A549 (cell line): ENCODE results near the gene EPS8L1. TPM values are rescaled to one million over a fixed set of nuclear protein-coding genes. Genes with fewer than 3 reads are reported as not detected.

Experiments
- ATAC-seq, 2 experiments: fragments of 200-7000 bp in 1 of 2; fragments of >200 bp in 1 of 2; cut with Nextera tagmentation in 1 of 2; cut with Tn5 transposase in 1 of 2; 3 replicates each; pipeline versions ENCODE4 v1.8.0 to v1.9.1; 2018 to 2020; ENCODE audit warnings: mild to moderate bottlenecking in 1 of 2, moderate library complexity in 1 of 2
- CTCF ChIA-PET: fragments of 300-600 bp; sonication (Branson Sonifier 250); formaldehyde crosslinking; extraction: SDS; loops from one replicate; lab custom pipeline; 2021; ENCODE audit warnings: antibody characterized with exemption, inconsistent platforms; lab: Yijun Ruan, JAX
- POLR2A ChIA-PET: fragments of 350-600 bp; formaldehyde crosslinking; extraction: SDS; loops from one replicate; lab custom pipeline; 2021; ENCODE audit warnings: antibody characterized with exemption, inconsistent platforms; lab: Yijun Ruan, JAX
- DNase-seq, 2 experiments: peaks; one replicate each; pipeline versions ENCODE4 v3.0.0 to v3.0.0-alpha.2; 2011 to 2016; ENCODE audit warnings: low read depth in 1 of 2, low spot score in 1 of 2
- FAIRE-seq: peaks from 2 replicates; lab custom pipeline; 2011; peaks lifted over from hg19 to GRCh38; lab: Jason Lieb, UNC
- H3K27ac ChIP-seq, 2 experiments: fragments of >200 bp; sonication (Bioruptor Twin); formaldehyde crosslinking; 3 replicates each; pipeline ENCODE4 v1.5.1; 2016 to 2017
- H3K4me1 ChIP-seq: fragments of >200 bp; sonication (Bioruptor Twin); formaldehyde crosslinking; 3 replicates; pipeline ENCODE4 v1.6.1; 2016
- H3K4me2 ChIP-seq: fragments of >200 bp; sonication (Bioruptor Twin); formaldehyde crosslinking; 3 replicates; pipeline ENCODE4 v1.6.1; 2016
- H3K4me3 ChIP-seq: fragments of >200 bp; sonication (Bioruptor Twin); formaldehyde crosslinking; 3 replicates; pipeline ENCODE4 v1.5.1; 2016
- H3K9me3 ChIP-seq: fragments of >200 bp; sonication (Bioruptor Twin); formaldehyde crosslinking; 3 replicates; pipeline ENCODE4 v1.6.1; 2016
- CEBPB ChIP-seq, 2 experiments: fragments of >200 bp in 1 of 2; sonication (Bioruptor Twin) in 1 of 2; formaldehyde crosslinking in 1 of 2; IDR thresholded peaks; 2 replicates each; pipeline ENCODE4 v1.6.1; 2012 to 2016
- CHD2 ChIP-seq: fragments of 150-350 bp; IDR thresholded peaks from 2 replicates; pipeline ENCODE4 v1.6.1; 2014; ENCODE audit warnings: low read length; ENCODE audit not compliant: partially characterized antibody
- CHD4 ChIP-seq: fragments of 200-600 bp; sonication (generic); IDR thresholded peaks from 2 replicates; pipeline ENCODE4 v1.6.1; 2016; ENCODE audit warnings: antibody characterized with exemption, mild to moderate bottlenecking, borderline replicate concordance
- CTCF ChIP-seq: fragments of >200 bp; sonication (Bioruptor Twin); formaldehyde crosslinking; IDR thresholded peaks from 3 replicates; pipeline ENCODE4 v1.5.1; 2016
- E2F6 ChIP-seq: IDR thresholded peaks from 2 replicates; pipeline ENCODE4 v1.6.1; 2012; ENCODE audit warnings: low read depth, borderline replicate concordance
- FOXS1 ChIP-seq: fragments of 250-450 bp; sonication (Bioruptor Pico); IDR thresholded peaks from 2 replicates; pipeline ENCODE4 v1.5.0; 2020; ENCODE audit warnings: mild to moderate bottlenecking, moderate library complexity
- HOXA7 ChIP-seq: fragments of 250-450 bp; sonication (Bioruptor Pico); IDR thresholded peaks from 2 replicates; pipeline ENCODE4 v1.5.0; 2020; ENCODE audit warnings: mild to moderate bottlenecking, moderate library complexity
- JUN ChIP-seq, 2 experiments: fragments of >200 bp; sonication (Bioruptor Twin); formaldehyde crosslinking; IDR thresholded peaks; 2 replicates in 1 of 2; 3 replicates in 1 of 2; pipeline ENCODE4 v1.6.1; 2016 to 2017
- KDM1A ChIP-seq: fragments of 200-600 bp; sonication (generic); IDR thresholded peaks from 2 replicates; pipeline ENCODE4 v1.6.1; 2016; ENCODE audit warnings: low read depth, mild to moderate bottlenecking
- MAFK ChIP-seq: fragments of 450-650 bp; IDR thresholded peaks from 2 replicates; pipeline ENCODE4 v1.6.1; 2014; ENCODE audit not compliant: partially characterized antibody
- PBX3 ChIP-seq: IDR thresholded peaks from 2 replicates; pipeline ENCODE4 v1.6.1; 2012
- SREBF2 ChIP-seq: fragments of 450-650 bp; IDR thresholded peaks from 2 replicates; pipeline ENCODE4 v1.6.1; 2014; ENCODE audit warnings: mild to moderate bottlenecking, moderate library complexity
- TFCP2L1 ChIP-seq: fragments of 250-450 bp; sonication (Bioruptor Pico); IDR thresholded peaks from 2 replicates; pipeline ENCODE4 v1.5.0; 2021; ENCODE audit warnings: mild to moderate bottlenecking
- ZSCAN20 ChIP-seq: fragments of 250-450 bp; sonication (Bioruptor Pico); IDR thresholded peaks from 2 replicates; pipeline ENCODE4 v1.8.0; 2022; ENCODE audit warnings: mild to moderate bottlenecking, moderate library complexity
- WGBS: methylation state at CpG from one replicate; pipeline ENCODE4 v1.1.6; 2017; ENCODE audit errors: missing lambda C conversion rate; 5-methylcytosine and 5-hydroxymethylcytosine counted together
- polyA plus RNA-seq, 4 experiments: library from polyadenylated mRNA; depleted of rRNA in 3 of 4; stranded (reverse); fragments of >200 nt; fragmentation: RNase III in 1 of 4; extraction: RNeasy Plus Mini Kit Qiagen cat#74134 plus additional on column Dnase treatment in 1 of 4; gene quantifications; 2 replicates in 3 of 4; 3 replicates in 1 of 4; pipeline ENCODE4 v1.2.3, GENCODE V29; 2011 to 2017

Gene EPS8L1
- polyA plus RNA-seq, 2 of the 4 experiments (the other 2 are of a cell fraction) = 3.7 to 3.8 TPM

GRCh38 chr19:55097864-55098715, 22.4 kb downstream of the EPS8L1 start:
- FAIRE-seq = no peak
- ChIA-PET CTCF (interaction anchor here (0.7 to 10.2 kb wide), 4 partner anchors 9 to 63 kb away, joined by 3 to 110 read pairs (median 6); no protein-coding TSS in a partner anchor), POLR2A (no interaction called here)
- H3K4me3 ChIP-seq = no peak overlapping the region
- no peaks in the 10 kb centered on the region for H3K4me1 ChIP-seq
- no peak overlapping the region for H3K27ac ChIP-seq
- WGBS = 91% methylated on average over 23 of the region's 23 CpGs
- H3K9me3 ChIP-seq = peaks cover 4% of the 10 kb centered on the region; the same call in 2 of the 3 replicates
- no peak for ATAC-seq
- no peak overlapping the region for H3K4me2 ChIP-seq
- DNase-seq = no peak
- TF ChIP-seq SREBF2 (no peak), CHD2 (no peak), CHD4 (no peak), CEBPB (IDR thresholded peaks at IDR 0.05) (no peak), TFCP2L1 (CRISPR knock-in tag) (no peak), KDM1A (no peak), ZSCAN20 (CRISPR knock-in tag) (no peak), JUN (IDR thresholded peaks at IDR 0.05) (no peak), E2F6 (no peak)

- 88% methylated on average over 20 of the region's 27 CpGs for WGBS
- no peak for DNase-seq
- Histone ChIP-seq H3K4me2 (no peak overlapping the region), H3K9me3 (peaks cover 10% of the 10 kb centered on the region), H3K27ac (no peak overlapping the region), H3K4me3 (no peak overlapping the region), H3K4me1 (no peaks in the 10 kb centered on the region)
- ChIA-PET POLR2A (no interaction called here), CTCF (interaction anchor here (0.6 to 10.2 kb wide), 7 partner anchors 9 to 600 kb away, joined by 3 to 110 read pairs (median 3); no protein-coding TSS in a partner anchor)
- ATAC-seq = peak; percentile 14 to 65; a peak in 3 of 6 replicates
- FAIRE-seq = no peak
- no peak for TF ChIP-seq HOXA7 (CRISPR knock-in tag)
- no peak for TF ChIP-seq PBX3
- TF ChIP-seq CHD2 = no peak
- no peak for TF ChIP-seq MAFK
- peak; percentile 9; the same call in 1 of the 3 replicates for TF ChIP-seq CTCF
- TF ChIP-seq FOXS1 = no peak
Observed at GRCh38 chr19:55098716-55099556, 23.3 kb downstream of the EPS8L1 start.
